GM18498 (cell line): ENCODE data around the gene MEGF6.

ENCODE experiments used
- ATAC-seq: cut with Tn5 transposase; IDR thresholded peaks from one replicate; pipeline ENCODE4 v1.9.1; 2021; ENCODE audit warnings: mild to moderate bottlenecking, moderate library complexity; ENCODE audit not compliant: unreplicated experiment

Gene MEGF6

GRCh38 chr1:3610527-3611169, 660 bp downstream of the MEGF6 start:
- ATAC-seq = no peak

- ATAC-seq = no peak
These were observed 1.4 kb downstream of the MEGF6 start for GRCh38 chr1:3609769-3610526.

- no peak for ATAC-seq
These were observed 2.1 kb downstream of the MEGF6 start for GRCh38 chr1:3609016-3609768.

DNA sequence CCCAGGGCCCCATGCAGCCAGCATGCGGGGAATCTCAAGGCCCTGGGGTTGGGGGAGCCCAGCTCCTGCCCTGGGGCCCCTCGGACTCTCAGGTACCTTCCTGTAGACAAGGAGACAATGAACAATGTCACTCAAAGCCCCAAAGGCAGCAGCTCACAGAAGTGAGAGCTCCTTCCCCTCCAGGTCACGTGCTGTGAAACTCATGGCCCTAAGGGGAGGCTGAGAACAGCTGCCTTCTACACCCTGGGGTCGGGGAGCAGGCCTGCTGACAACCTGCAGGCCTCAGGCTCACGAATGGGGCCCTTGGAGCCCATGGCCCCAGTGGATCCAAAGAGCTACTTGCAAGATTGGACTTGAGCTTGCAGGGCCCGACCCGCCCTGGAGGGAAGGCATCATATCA, 3.2 kb downstream of the MEGF6 start:
- no peak for ATAC-seq

- ATAC-seq = no peak
These were observed 3.6 kb downstream of the MEGF6 start for GRCh38 chr1:3607703-3608065.

GRCh38 chr1:3606779-3607702, 4.3 kb downstream of the MEGF6 start:
- ATAC-seq = no peak

DNA sequence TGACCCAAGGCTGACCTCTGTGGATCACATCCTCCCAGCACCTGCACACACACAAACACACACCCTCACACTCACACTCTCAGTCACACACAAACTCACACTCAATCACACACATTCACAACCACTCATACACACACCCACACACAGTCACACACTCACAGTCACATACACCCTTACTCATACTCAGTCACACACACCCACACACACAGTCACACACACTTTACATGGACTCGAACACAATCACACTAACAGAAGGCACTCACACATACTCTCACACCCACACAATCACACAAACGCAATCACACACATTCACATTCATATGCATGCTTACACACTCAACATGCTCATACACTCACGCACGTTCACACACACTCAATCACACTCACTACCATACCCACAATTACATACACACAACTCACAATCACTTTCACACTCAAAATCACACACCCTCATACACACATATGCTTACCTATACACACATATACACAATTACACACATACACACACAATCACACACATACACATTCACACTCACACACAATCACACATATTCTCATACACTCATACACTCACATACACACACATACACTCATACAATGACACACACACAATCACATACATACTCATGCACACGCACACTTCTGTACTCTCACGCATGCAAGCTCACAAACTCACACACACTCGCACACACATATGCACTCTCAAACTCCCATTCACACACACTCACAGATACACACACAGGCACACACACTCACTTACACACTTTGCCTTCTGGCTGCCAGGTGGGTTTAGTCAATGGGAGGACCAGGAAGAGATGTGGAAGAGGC, 6.1 kb downstream of the MEGF6 start:
- no peak for ATAC-seq

- no peak for ATAC-seq
These were observed 6.8 kb downstream of the MEGF6 start for GRCh38 chr1:3604468-3604974.

DNA sequence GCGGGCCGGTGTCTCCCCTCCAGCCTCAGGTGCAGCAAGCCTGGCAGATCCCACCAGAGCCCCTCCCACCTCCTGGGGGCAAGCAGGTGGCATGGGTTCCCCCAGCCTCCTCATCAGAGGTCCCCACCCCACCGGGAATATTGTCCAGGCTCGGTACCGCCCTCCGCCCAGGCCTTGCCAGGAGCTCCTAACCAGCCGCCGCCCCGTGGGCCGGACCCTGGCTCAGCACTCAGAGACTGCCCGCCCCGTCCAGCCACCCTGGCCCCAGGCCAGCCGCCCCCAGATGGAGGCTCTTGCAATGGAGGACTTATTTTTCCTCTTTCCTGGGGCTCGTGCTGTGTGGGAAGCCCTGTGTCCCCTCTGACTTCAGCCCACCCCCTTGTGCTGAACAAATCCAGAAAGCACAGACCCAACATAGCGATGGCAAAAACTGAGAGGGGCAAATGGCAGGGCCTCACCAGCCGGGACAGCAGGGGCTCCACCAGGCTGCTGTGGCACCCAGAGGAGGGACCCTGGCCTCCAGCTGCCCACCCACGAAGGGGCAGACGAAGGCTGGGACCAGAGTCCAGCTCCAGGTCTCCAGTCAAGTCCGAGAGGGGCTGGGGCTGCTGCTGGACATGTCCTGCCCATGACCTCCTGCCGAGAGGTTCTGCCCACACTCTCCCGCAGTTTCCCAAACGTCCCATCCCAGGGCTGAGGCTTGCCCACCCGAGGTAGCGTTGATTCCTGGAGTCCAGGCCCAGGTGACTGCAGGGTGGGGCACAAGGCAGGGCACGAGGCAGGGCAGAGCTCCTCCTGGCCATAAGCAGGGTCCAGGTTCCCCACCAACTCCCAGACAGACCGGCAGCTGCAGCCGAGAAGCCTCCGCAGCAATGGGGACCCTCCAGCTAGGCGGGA, 7.5 kb downstream of the MEGF6 start:
- ATAC-seq = no peak

GRCh38 chr1:3603156-3603555, 8.2 kb downstream of the MEGF6 start:
- no peak for ATAC-seq

DNA sequence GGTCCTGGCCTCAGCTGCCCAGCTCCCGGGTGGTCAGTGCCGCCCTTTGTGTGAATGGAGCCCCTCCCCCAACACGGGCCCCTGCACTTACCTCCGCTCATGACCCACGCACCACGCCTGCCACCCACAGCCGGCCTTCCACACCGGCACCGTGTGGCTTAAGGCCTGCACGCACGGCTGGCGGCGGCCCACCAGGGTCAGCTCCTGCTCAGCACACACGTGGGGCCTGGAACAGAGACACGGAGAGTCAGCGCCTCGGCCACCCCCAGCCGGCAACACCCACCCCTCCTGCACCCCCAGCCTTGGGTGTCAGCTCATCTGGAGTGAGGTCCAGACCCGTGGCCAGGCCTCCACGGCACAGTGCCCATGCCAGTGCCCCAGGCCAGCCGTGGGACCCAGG, 8.9 kb downstream of the MEGF6 start:
- no peak for ATAC-seq

- ATAC-seq = no peak
These were observed 9.6 kb downstream of the MEGF6 start for GRCh38 chr1:3601743-3602142.

DNA sequence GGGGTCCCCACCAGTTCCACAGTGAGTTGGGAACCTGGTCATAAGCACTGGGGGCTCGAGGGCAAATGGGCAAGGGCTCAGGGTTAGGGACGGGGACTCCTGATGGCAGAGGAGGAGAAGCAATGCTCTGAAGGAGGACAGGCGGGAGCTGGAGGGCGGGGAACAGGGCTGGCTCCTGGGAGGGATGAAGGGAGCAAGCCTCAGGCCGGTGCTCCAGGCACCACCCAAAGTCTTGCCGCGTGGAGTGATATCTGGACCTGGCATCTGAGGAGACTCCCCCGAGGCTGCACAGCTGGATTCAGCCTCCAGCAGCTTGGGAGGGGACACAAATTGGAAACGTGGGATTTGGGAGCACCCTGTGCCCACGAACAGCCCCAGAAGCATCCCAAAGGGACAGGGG, 11.0 kb downstream of the MEGF6 start:
- no peak for ATAC-seq

GRCh38 chr1:3599816-3600215, 11.5 kb downstream of the MEGF6 start:
- no peak for ATAC-seq

GRCh38 chr1:3599286-3599811, 12.0 kb downstream of the MEGF6 start:
- no peak for ATAC-seq

GRCh38 chr1:3598522-3599285, 12.6 kb downstream of the MEGF6 start:
- ATAC-seq = no peak

DNA sequence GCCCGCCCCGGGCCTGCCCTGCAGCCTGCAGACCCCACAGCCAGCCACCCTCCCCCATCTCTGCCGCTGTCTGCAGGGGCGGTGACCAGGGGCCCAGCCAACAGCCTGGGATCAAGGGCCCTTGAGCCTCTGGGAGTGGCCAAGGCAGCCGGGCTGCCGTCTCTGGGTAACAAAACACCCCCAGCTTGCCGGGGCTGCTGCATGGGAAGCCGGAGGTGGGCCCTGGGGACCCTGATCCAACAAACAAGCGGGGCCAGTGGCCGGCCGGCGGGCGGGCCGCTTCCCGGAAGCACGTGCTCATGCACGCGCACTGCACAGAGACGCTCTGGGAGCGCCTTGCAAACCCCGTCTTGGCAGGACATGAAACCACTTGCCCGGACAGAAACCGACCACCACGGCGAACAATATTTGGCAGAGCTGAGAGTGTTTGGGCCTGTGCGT, 13.2 kb downstream of the MEGF6 start:
- no peak for ATAC-seq

GRCh38 chr1:3597599-3597964, 13.7 kb downstream of the MEGF6 start:
- no peak for ATAC-seq
